Measurements from ENCODE around the gene OTUD3. TPM values are rescaled to one million over a fixed set of nuclear protein-coding genes. Genes with fewer than 3 reads are reported as not detected.

OTUD3 gene
- total RNA-seq, 3 donors from 2014 or later = 7.8 to 15.4 (median 11.6) TPM

GRCh38 chr1:19938472-19938871 lies 56.3 kb downstream of the OTUD3 start:
- Histone ChIP-seq H3K4me3 (no peak overlapping the region), H3K36me3 (ENCODE audit: low read depth) (no peaks in the 10 kb centered on the region), H3K9me3 (no peaks in the 10 kb centered on the region), H3K4me1 (ENCODE audit: low read depth) (no peaks in the 10 kb centered on the region)
- ATAC-seq = no peak
- intact Hi-C loops (cut with DNase I, micrococcal nuclease) = no loop called here
- DNase-seq = no peak
- no peak for TF ChIP-seq CTCF (IDR thresholded peaks at IDR 0.05)

DNA sequence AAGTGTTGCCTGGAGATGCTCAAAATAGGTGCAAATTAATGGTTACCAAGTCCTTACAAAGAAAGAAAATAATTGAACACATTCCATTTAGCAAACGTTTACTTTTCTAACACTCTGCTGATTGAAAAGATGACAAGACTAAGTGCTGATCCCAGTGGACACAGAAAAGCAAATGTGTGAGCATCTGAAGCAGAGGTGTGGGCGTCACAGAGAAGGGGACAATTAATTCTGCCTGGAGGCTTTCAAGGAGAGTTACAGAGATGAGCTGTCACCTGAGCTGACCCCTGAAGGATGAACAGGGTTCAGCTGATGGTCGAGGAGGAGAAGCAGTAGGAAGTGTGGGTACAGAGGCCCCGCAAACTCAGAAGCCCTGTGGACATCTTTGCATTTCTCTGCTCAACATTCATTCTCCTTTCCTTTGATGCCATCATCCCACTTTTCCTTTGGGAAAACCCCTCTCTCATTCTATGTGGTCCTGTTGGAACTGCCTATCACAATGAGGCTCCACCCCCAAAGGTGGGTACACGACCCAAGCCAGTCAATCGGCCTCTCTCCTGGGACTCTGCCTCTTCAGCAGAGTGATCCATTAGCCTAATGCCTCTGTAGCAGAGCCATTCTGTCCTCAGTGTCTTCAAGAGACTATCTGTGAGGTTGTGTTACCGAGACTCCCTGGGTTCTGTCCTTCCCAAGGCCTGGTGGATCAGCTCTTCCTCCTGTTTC lies 58.5 kb downstream of the OTUD3 start:
- Histone ChIP-seq H3K4me1 (ENCODE audit: low read depth) (no peaks in the 10 kb centered on the region), H3K9me3 (no peaks in the 10 kb centered on the region), H3K4me3 (no peak overlapping the region), H3K36me3 (ENCODE audit: low read depth) (no peaks in the 10 kb centered on the region)
- TF ChIP-seq CTCF (IDR thresholded peaks at IDR 0.05) = no peak
- DNase-seq (no peak), ATAC-seq (no peak)
- intact Hi-C loops (cut with DNase I, micrococcal nuclease) = no loop called here

- no peak for DNase-seq
- no peak for ATAC-seq
- intact Hi-C loops (cut with DNase I, micrococcal nuclease) = no loop called here
- no peak for TF ChIP-seq CTCF (IDR thresholded peaks at IDR 0.05)
- Histone ChIP-seq H3K4me3 (no peak overlapping the region), H3K4me1 (ENCODE audit: low read depth) (no peaks in the 10 kb centered on the region), H3K9me3 (no peaks in the 10 kb centered on the region), H3K36me3 (ENCODE audit: low read depth) (no peaks in the 10 kb centered on the region)
These were observed 59.0 kb downstream of the OTUD3 start for GRCh38 chr1:19941206-19941568.

DNA sequence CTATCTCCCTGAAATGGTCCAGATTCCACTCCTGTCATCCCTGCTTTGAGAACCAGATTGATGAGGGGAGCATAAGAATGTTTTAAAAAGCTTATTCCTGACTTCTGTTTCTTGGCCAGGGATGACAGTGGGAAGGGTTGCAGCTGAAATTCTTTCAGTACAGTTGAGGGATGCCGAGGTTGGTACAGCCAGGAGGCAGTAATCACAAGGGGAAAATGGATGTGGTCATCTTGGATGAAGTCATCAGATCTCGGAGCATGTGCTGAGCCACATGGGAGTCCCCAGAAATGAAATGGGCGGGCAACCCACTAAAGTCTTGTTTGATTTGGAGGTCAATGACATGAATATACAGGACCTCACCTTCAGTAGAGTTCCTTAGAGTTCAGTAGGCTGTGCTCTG lies 59.9 kb downstream of the OTUD3 start:
- ATAC-seq = no peak
- Histone ChIP-seq H3K4me1 (ENCODE audit: low read depth) (no peaks in the 10 kb centered on the region), H3K36me3 (ENCODE audit: low read depth) (no peaks in the 10 kb centered on the region), H3K4me3 (no peak overlapping the region), H3K9me3 (no peaks in the 10 kb centered on the region)
- intact Hi-C loops (cut with DNase I, micrococcal nuclease) = no loop called here
- DNase-seq = no peak
- TF ChIP-seq CTCF (IDR thresholded peaks at IDR 0.05) = no peak

DNA sequence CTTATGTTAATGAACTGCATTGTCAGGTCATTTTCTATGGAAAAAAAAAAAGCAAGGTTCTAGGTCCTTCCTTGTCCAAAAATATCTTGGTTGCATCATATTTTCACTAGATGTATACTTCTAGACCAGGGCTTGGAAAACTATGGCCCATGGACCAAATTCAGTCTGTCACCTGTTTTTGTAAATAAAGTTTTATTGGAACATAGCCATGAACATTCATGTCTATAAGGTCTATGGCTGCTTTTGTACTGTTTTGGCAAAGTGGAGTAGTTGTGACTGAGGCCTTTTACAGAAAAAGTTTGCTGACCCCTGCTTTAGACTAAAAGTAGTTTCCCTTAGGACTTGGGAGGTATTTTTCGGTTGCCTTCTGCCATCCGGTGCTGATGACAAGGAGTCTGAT lies 60.5 kb downstream of the OTUD3 start:
- no peaks in the 10 kb centered on the region for H3K4me1 ChIP-seq (ENCODE audit: low read depth)
- H3K4me3 ChIP-seq = no peak overlapping the region
- ATAC-seq (no peak), DNase-seq (no peak)
- no peak for TF ChIP-seq CTCF (IDR thresholded peaks at IDR 0.05)
- no peaks in the 10 kb centered on the region for H3K9me3 ChIP-seq
- no peaks in the 10 kb centered on the region for H3K36me3 ChIP-seq (ENCODE audit: low read depth)
- intact Hi-C loops (cut with DNase I, micrococcal nuclease) = no loop called here

DNA sequence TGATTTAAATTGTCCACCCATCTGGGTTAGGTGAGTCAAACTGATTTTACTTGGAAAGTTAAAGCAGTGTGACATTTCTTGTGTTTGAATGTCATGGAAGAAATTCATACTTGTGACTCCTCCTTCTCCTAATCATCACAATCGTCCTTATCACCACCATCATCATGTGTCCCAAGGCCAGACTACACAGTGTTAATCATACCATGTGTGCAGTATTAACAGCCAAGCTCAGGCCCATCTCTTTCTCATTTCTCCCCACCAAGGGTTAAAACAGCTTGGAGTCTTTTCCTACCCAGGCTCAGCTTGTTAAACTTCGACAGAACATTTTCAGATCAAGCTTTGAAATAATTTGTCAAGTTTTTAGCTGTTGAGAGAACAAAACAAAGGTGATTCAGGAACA lies 63.7 kb downstream of the OTUD3 start:
- Histone ChIP-seq H3K36me3 (ENCODE audit: low read depth) (no peaks in the 10 kb centered on the region), H3K4me3 (no peak overlapping the region), H3K9me3 (no peaks in the 10 kb centered on the region), H3K4me1 (ENCODE audit: low read depth) (no peaks in the 10 kb centered on the region)
- intact Hi-C loops (cut with DNase I, micrococcal nuclease) = no loop called here
- no peak for ATAC-seq
- no peak for TF ChIP-seq CTCF (IDR thresholded peaks at IDR 0.05)
- DNase-seq = no peak
